Astrocyte (in vitro differentiated cells and primary cell): ENCODE measurements around the gene C18orf32. TPM values are rescaled to one million over a fixed set of nuclear protein-coding genes. Genes with fewer than 3 reads are reported as not detected.
A peak's percentile ranks its signal among the peaks of the same experiment; 100 is the strongest.

Experiments used
- DNase-seq: peaks from one replicate; pipeline ENCODE4 v3.0.0-alpha.2; 2010; ENCODE audit warnings: low read depth
- FAIRE-seq: peaks from 2 replicates; lab custom pipeline; 2011; peaks lifted over from hg19 to GRCh38; lab: Jason Lieb, UNC
- H2AFZ ChIP-seq: 2 replicates; pipeline ENCODE4 v1.6.0; 2012; ENCODE audit warnings: low read depth, low read length, inconsistent platforms
- H3K27ac ChIP-seq: 2 replicates; pipeline ENCODE4 v1.5.1; 2011; ENCODE audit warnings: low read depth, low read length, inconsistent platforms
- H3K27me3 ChIP-seq: 2 replicates; pipeline ENCODE4 v1.6.0; 2011; ENCODE audit warnings: low read length, inconsistent platforms; ENCODE audit not compliant: insufficient read depth
- H3K36me3 ChIP-seq: 2 replicates; pipeline ENCODE4 v1.5.1; 2011; ENCODE audit warnings: low read length, inconsistent platforms; ENCODE audit not compliant: insufficient read depth
- H3K4me1 ChIP-seq: 2 replicates; pipeline ENCODE4 v1.5.1; 2011; ENCODE audit warnings: low read length, inconsistent platforms; ENCODE audit not compliant: insufficient read depth
- H3K4me2 ChIP-seq: 2 replicates; pipeline ENCODE4 v1.6.0; 2012; ENCODE audit warnings: low read length, inconsistent platforms
- H3K4me3 ChIP-seq: 2 replicates; pipeline ENCODE4 v1.5.1; 2011; ENCODE audit warnings: low read depth, mild to moderate bottlenecking, low read length, inconsistent platforms; ENCODE audit not compliant: insufficient read depth
- H3K79me2 ChIP-seq: 2 replicates; pipeline ENCODE4 v1.6.0; 2012; ENCODE audit warnings: mild to moderate bottlenecking, low read length, inconsistent platforms; ENCODE audit not compliant: insufficient read depth
- H3K9ac ChIP-seq: 2 replicates; pipeline ENCODE4 v1.6.0; 2012; ENCODE audit warnings: mild to moderate bottlenecking, low read length, inconsistent platforms
- H3K9me3 ChIP-seq: 2 replicates; pipeline ENCODE4 v1.5.1; 2012; ENCODE audit warnings: low read depth, mild to moderate bottlenecking, low read length, inconsistent platforms; ENCODE audit not compliant: insufficient read depth
- H4K20me1 ChIP-seq: 2 replicates; pipeline ENCODE4 v1.6.0; 2012; ENCODE audit warnings: low read length, inconsistent platforms; ENCODE audit not compliant: insufficient read depth
- H3K27ac Mint-ChIP-seq: one replicate; pipeline ENCODE4 v1.8.0; 2021; ENCODE audit warnings: mild to moderate bottlenecking, mixed read lengths; ENCODE audit not compliant: unreplicated experiment
- H3K27me3 Mint-ChIP-seq: one replicate; pipeline ENCODE4 v1.8.0; 2021; ENCODE audit warnings: low read depth, mixed read lengths; ENCODE audit not compliant: unreplicated experiment
- H3K36me3 Mint-ChIP-seq: one replicate; pipeline ENCODE4 v1.8.0; 2021; ENCODE audit warnings: low read depth, mixed read lengths; ENCODE audit not compliant: unreplicated experiment
- H3K4me1 Mint-ChIP-seq: one replicate; pipeline ENCODE4 v1.8.0; 2021; ENCODE audit warnings: low read depth, mixed read lengths; ENCODE audit not compliant: unreplicated experiment
- H3K4me3 Mint-ChIP-seq: one replicate; pipeline ENCODE4 v1.8.0; 2021; ENCODE audit warnings: mild to moderate bottlenecking, moderate library complexity, mixed read lengths; ENCODE audit not compliant: unreplicated experiment
- H3K9me3 Mint-ChIP-seq: one replicate; pipeline ENCODE4 v1.8.0; 2021; ENCODE audit warnings: mild to moderate bottlenecking, mixed read lengths; ENCODE audit not compliant: unreplicated experiment
- EZH2 ChIP-seq: IDR thresholded peaks from 2 replicates; pipeline ENCODE4 v1.6.1; 2012; ENCODE audit warnings: mild to moderate bottlenecking, low read length, inconsistent platforms; ENCODE audit not compliant: insufficient read depth
- total RNA-seq: library from RNA; stranded (reverse); gene quantifications from 2 replicates; pipeline ENCODE4 v1.2.1, GENCODE V29; 2021
- TF ChIP-seq, protein P1 (sequence below): IDR thresholded peaks from 2 replicates; pipeline ENCODE4 v1.5.1; 2011; ENCODE audit warnings: low read depth, mild to moderate bottlenecking, inconsistent platforms, low read length, moderate library complexity; ENCODE audit not compliant: insufficient read depth

C18orf32 gene
- total RNA-seq, 1 donor from 2014 or later, result 40.3 TPM

- no peak overlapping the region for H3K27ac ChIP-seq
- H3K36me3 Mint-ChIP-seq, result no peaks in the 10 kb centered on the region
- H3K4me2 ChIP-seq, result no peak overlapping the region
- TF ChIP-seq EZH2, result no peak
- TF ChIP-seq, protein P1, sequence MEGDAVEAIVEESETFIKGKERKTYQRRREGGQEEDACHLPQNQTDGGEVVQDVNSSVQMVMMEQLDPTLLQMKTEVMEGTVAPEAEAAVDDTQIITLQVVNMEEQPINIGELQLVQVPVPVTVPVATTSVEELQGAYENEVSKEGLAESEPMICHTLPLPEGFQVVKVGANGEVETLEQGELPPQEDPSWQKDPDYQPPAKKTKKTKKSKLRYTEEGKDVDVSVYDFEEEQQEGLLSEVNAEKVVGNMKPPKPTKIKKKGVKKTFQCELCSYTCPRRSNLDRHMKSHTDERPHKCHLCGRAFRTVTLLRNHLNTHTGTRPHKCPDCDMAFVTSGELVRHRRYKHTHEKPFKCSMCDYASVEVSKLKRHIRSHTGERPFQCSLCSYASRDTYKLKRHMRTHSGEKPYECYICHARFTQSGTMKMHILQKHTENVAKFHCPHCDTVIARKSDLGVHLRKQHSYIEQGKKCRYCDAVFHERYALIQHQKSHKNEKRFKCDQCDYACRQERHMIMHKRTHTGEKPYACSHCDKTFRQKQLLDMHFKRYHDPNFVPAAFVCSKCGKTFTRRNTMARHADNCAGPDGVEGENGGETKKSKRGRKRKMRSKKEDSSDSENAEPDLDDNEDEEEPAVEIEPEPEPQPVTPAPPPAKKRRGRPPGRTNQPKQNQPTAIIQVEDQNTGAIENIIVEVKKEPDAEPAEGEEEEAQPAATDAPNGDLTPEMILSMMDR, result no peak
- peaks cover 1% of the 10 kb centered on the region for H3K4me1 Mint-ChIP-seq
- no peaks in the 10 kb centered on the region for H3K79me2 ChIP-seq
- no peaks in the 10 kb centered on the region for H3K27me3 Mint-ChIP-seq
- peaks cover 8% of the 10 kb centered on the region for H3K9me3 Mint-ChIP-seq
- H4K20me1 ChIP-seq, result no peaks in the 10 kb centered on the region
- no peak for FAIRE-seq
- H3K4me1 ChIP-seq, result no peaks in the 10 kb centered on the region
- H3K27me3 ChIP-seq, result no peaks in the 10 kb centered on the region
- H3K4me3 ChIP-seq, result no peak overlapping the region
- H2AFZ ChIP-seq, result no peak overlapping the region
- no peak for DNase-seq
- no peak overlapping the region for H3K9ac ChIP-seq
- H3K4me3 Mint-ChIP-seq, result no peak overlapping the region
- H3K36me3 ChIP-seq, result no peaks in the 10 kb centered on the region
- H3K27ac Mint-ChIP-seq, result no peak overlapping the region
- H3K9me3 ChIP-seq, result no peaks in the 10 kb centered on the region
Observed at GRCh38 chr18:49531678-49532153, 44.7 kb upstream of the C18orf32 start.

- Mint-ChIP-seq H3K27ac (no peak overlapping the region), H3K27me3 (no peaks in the 10 kb centered on the region), H3K9me3 (peaks cover 8% of the 10 kb centered on the region), H3K36me3 (no peaks in the 10 kb centered on the region), H3K4me1 (peaks cover 1% of the 10 kb centered on the region), H3K4me3 (no peak overlapping the region)
- H3K27ac ChIP-seq, result no peak overlapping the region
- H3K4me1 ChIP-seq, result no peaks in the 10 kb centered on the region
- H3K27me3 ChIP-seq, result no peaks in the 10 kb centered on the region
- FAIRE-seq, result peak; percentile 34
- H2AFZ ChIP-seq, result no peak overlapping the region
- TF ChIP-seq EZH2, result no peak
- TF ChIP-seq, protein P1, result no peak
- DNase-seq, result no peak
- H3K79me2 ChIP-seq, result no peaks in the 10 kb centered on the region
- no peak overlapping the region for H3K9ac ChIP-seq
- H3K4me2 ChIP-seq, result no peak overlapping the region
- H3K9me3 ChIP-seq, result no peaks in the 10 kb centered on the region
- H3K36me3 ChIP-seq, result no peaks in the 10 kb centered on the region
- H4K20me1 ChIP-seq, result no peaks in the 10 kb centered on the region
- H3K4me3 ChIP-seq, result no peak overlapping the region
Observed at GRCh38 chr18:49529596-49529995, 42.6 kb upstream of the C18orf32 start.

DNA sequence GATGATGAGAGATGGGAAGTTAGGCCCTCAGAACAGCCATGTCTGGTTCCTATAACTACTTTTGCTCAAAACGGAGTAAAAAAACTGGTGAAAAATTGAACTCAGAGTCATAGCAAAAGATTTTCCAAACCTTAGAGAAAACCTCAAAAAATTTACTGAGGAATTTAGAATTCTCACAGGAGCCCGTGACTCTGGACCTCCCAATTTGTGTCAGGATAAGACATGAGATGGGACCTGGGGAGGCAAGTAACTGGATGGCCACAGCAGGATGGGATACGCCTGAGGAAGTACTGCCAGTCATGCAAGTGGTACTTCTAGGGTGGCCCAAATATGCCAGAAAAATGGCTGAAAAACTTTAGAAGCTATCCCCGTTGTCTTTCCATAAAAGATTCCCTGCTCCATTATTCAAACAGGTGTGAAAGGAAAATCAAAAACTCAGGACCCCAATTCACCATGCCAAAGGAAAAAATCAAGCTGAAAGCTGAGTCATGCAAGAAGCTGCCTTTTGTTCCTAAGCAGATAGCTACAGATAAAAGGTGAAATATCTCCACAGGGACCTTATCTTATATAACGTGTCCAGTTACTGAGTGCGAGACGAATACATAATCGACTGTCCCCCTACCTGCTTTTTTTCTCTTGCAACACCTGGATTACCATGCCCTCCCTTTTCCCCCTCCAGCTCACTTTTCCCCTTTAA, 40.7 kb upstream of the C18orf32 start:
- H3K9me3 Mint-ChIP-seq, result peaks cover 8% of the 10 kb centered on the region
- no peaks in the 10 kb centered on the region for H3K27me3 Mint-ChIP-seq
- H3K4me3 ChIP-seq, result no peak overlapping the region
- no peaks in the 10 kb centered on the region for H3K9me3 ChIP-seq
- H2AFZ ChIP-seq, result no peak overlapping the region
- H3K79me2 ChIP-seq, result no peaks in the 10 kb centered on the region
- no peak overlapping the region for H3K27ac Mint-ChIP-seq
- no peaks in the 10 kb centered on the region for H3K27me3 ChIP-seq
- no peak for DNase-seq
- H3K36me3 Mint-ChIP-seq, result no peaks in the 10 kb centered on the region
- no peaks in the 10 kb centered on the region for H4K20me1 ChIP-seq
- no peak overlapping the region for H3K9ac ChIP-seq
- H3K4me2 ChIP-seq, result no peak overlapping the region
- no peaks in the 10 kb centered on the region for H3K36me3 ChIP-seq
- no peaks in the 10 kb centered on the region for H3K4me1 ChIP-seq
- H3K4me3 Mint-ChIP-seq, result no peak overlapping the region
- TF ChIP-seq EZH2, result no peak
- TF ChIP-seq, protein P1, result no peak
- H3K4me1 Mint-ChIP-seq, result peaks cover 1% of the 10 kb centered on the region
- FAIRE-seq, result no peak
- no peak overlapping the region for H3K27ac ChIP-seq
